Skeletal muscle satellite cell (primary cell): ENCODE measurements around the gene SLC35F1.
"Not testable (repeated sequence)": the region's sequence is repeated elsewhere in the genome, so short reads cannot be mapped to it uniquely, and the experiment has no call there.

Experiments
- H3K27me3 ChIP-seq: 2 replicates; pipeline ENCODE4 v1.7.0; 2013; ENCODE audit warnings: low read length; ENCODE audit not compliant: control insufficient read depth, insufficient read depth
- H3K36me3 ChIP-seq: 2 replicates; pipeline ENCODE4 v1.7.0; 2013; ENCODE audit warnings: mild to moderate bottlenecking, control low read depth, low read length; ENCODE audit not compliant: insufficient read depth
- H3K4me1 ChIP-seq: 2 replicates; pipeline ENCODE4 v1.7.0; 2013; ENCODE audit warnings: low read length; ENCODE audit not compliant: control insufficient read depth, insufficient read depth
- H3K4me2 ChIP-seq: 2 replicates; pipeline ENCODE4 v1.7.0; 2013; ENCODE audit warnings: mild to moderate bottlenecking, low read length
- H3K4me3 ChIP-seq: 2 replicates; pipeline ENCODE4 v1.7.0; 2013; ENCODE audit warnings: low read length
- H3K9ac ChIP-seq: 2 replicates; pipeline ENCODE4 v1.7.0; 2013; ENCODE audit warnings: mild to moderate bottlenecking, low read depth, low read length, moderate library complexity
- H3K9me3 ChIP-seq: replicated peaks from 2 replicates; pipeline ENCODE4 v1.7.0; 2013; ENCODE audit warnings: mild to moderate bottlenecking, control low read depth, low read length

SLC35F1 gene

DNA sequence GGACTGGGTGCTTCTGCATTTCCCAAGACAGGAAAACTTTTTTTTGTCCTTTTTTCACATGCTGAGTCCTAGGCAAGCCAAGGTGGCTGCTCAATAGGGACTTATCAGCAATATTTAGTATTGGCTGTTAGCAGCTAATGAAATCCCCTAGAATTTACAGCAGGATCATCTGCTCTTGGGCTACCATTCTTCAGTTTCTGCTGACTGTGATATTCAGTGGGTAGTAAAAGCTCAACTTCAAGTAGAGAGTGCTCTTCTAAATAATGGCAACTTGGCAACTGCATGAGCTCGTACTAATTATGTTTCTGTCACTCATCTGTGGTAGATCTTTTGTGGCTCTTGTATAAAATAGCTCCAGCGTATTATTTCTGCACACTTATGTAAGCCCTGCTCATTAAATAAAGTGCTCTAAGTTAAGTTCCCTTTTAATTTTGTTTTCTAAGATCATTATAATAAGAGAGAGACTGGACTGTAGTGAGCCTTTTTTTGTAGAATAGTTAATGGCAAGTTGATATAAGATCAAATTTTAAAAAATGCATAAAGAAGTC lies 110.3 kb downstream of the SLC35F1 start:
- Histone ChIP-seq H3K4me1 (no peaks in the 10 kb centered on the region), H3K4me3 (no peak overlapping the region), H3K4me2 (no peak overlapping the region), H3K9me3 (no peaks in the 10 kb centered on the region), H3K27me3 (peaks cover 2% of the 10 kb centered on the region), H3K9ac (no peak overlapping the region), H3K36me3 (no peaks in the 10 kb centered on the region)

DNA sequence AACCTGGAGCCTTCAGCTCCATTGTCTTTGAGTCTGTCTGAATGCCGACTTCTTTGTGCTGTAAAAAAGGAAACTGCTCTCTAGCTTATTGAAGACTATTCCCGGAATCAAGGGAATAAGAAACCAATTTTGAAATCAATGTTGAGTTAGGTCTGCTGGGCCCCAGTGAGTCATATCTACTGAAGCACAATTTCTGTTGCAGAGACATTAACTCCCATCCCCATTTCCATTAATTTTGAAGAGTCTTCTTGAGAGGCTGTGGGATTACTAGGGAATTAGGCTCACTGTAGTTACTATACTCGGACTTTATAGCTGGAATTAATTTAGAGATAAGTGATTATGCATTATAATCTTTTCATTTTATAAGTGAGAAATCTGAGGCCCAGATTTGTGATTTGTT lies 116.7 kb downstream of the SLC35F1 start:
- no peaks in the 10 kb centered on the region for H3K36me3 ChIP-seq
- no peak overlapping the region for H3K4me2 ChIP-seq
- H3K4me3 ChIP-seq, result no peak overlapping the region
- no peaks in the 10 kb centered on the region for H3K27me3 ChIP-seq
- no peaks in the 10 kb centered on the region for H3K4me1 ChIP-seq
- H3K9ac ChIP-seq, result no peak overlapping the region
- H3K9me3 ChIP-seq, result no peaks in the 10 kb centered on the region

DNA sequence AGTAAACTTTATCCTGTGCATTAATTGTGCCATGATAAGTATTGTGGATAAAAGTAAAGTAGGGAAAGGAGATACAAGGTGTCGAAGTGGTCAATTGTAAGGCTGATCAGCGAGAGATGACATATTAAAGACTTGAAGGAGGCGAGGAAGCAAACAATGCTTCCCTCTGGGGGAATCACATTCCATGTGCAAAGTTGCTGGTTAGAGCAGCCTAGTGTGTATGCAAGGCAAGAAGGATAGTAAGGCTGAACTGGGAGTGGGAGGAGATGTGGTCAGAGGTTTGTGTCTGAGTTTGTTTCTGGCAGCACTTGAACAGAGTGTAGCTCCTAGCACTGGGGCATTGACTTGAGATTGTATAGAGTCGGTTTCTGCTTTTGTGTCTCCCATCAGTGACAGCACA lies 122.9 kb downstream of the SLC35F1 start:
- Histone ChIP-seq H3K36me3 (no peaks in the 10 kb centered on the region), H3K9ac (no peak overlapping the region), H3K4me1 (no peaks in the 10 kb centered on the region), H3K4me2 (no peak overlapping the region), H3K4me3 (no peak overlapping the region), H3K27me3 (no peaks in the 10 kb centered on the region), H3K9me3 (no peaks in the 10 kb centered on the region)

DNA sequence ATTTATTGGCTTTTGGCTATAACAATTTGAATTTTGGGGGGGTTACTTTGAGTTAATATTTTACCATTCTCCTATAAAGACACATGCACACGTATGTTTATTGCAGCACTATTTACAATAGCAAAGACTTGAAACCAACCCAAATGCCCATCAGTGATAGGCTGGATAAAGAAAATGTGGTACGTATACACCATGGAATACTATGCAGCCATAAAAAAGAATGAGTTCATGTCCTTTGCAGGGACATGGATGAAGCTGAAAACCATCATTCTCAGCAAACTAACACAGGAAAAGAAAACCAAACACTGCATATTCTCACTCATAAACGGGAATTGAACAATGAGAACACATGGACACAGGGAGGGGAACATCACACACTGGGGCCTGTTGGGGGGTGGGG lies 130.4 kb downstream of the SLC35F1 start:
- H3K9ac ChIP-seq, H3K27me3 ChIP-seq, H3K4me2 ChIP-seq, H3K4me3 ChIP-seq, H3K4me1 ChIP-seq, H3K36me3 ChIP-seq, H3K9me3 ChIP-seq: not testable (repeated sequence)

DNA sequence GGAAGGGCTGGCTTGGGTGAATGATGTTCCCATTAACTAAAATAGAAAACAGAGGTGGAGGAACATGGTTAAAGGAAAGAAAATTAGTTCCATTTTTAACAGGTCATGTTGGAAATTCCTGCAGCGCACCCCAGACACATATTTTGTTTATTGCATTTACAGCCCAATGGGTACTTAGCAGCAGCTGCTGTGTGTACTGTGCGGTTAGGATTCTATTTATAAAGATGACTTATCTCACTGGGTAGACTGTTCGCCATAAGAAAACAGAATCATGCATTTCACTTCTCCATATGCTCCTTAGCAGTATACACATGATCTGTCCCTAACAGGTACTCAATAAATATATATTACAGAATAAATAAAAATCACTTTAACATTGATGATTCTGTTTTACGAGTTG lies 135.8 kb downstream of the SLC35F1 start:
- Histone ChIP-seq H3K9ac (no peak overlapping the region), H3K4me3 (no peak overlapping the region), H3K4me1 (no peaks in the 10 kb centered on the region), H3K9me3 (no peaks in the 10 kb centered on the region), H3K36me3 (no peaks in the 10 kb centered on the region), H3K4me2 (no peak overlapping the region), H3K27me3 (no peaks in the 10 kb centered on the region)

DNA sequence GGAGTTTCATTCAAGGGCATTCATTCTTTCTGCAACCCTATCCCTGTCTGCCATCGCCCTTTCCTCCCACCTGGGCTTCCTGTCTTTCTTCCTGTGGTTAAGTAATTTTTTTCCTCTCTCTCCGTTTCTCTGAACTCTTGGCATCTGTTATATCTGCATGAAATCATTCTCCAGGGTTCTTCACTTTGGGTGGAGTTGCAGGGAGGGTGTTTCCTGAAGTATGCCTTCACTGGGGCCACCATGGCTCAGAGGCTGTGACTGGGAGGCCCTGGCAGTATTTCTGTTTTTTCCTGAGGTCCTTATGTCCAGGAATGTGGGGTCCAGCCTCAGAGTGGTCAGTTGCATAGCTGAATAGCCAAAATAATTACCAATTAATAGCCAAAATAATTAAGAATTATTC lies 137.2 kb downstream of the SLC35F1 start:
- no peaks in the 10 kb centered on the region for H3K9me3 ChIP-seq
- no peaks in the 10 kb centered on the region for H3K4me1 ChIP-seq
- H3K9ac ChIP-seq, result no peak overlapping the region

DNA sequence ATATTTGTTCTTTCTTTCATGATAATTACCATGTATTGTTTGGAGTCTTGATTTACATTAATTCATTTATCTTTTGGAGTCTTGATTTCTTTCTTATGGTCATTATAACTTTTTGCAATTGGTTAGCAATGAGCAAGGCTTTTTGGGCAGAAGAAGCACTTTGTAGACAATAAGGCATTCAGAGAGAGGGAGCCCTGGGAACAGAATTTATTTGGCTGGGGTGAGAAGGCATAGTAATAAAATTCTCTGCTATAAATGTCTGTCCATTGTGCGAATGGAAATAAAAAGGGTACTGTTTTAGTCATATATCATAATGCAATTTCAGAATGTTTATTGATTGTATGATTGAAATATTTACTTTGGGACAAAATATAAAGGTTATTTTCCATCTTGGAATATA lies 147.0 kb downstream of the SLC35F1 start:
- H3K36me3 ChIP-seq, result no peaks in the 10 kb centered on the region
- H3K4me1 ChIP-seq, result no peaks in the 10 kb centered on the region
- H3K4me2 ChIP-seq, result no peak overlapping the region
- H3K9me3 ChIP-seq, result no peaks in the 10 kb centered on the region
- H3K4me3 ChIP-seq, result no peak overlapping the region
- no peaks in the 10 kb centered on the region for H3K27me3 ChIP-seq
- no peak overlapping the region for H3K9ac ChIP-seq

More for the DNA sequence above, 137.2 kb downstream of the SLC35F1 start:
- H3K27me3 ChIP-seq, result no peaks in the 10 kb centered on the region
- no peak overlapping the region for H3K4me2 ChIP-seq
- no peak overlapping the region for H3K4me3 ChIP-seq
- no peaks in the 10 kb centered on the region for H3K36me3 ChIP-seq

DNA sequence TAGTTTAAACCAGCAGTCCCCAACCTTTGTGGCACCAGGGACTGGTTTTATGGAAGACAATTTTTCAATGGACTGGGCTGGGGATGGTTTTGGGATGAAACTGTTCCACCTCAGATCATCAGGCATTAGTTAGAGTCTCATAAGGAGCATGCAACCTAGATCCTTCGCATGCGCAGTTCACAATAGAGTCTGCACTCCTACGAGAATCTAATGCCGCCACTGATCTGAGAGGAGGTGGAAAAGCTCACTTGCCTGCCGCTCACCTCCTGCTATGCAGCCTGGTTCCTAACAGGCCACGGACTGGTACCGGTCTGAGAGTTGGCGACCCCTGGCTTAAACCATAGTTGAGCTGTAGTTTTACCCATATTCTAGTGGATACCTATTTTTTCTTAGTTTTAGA lies 154.6 kb downstream of the SLC35F1 start:
- Histone ChIP-seq H3K4me3 (no peak overlapping the region), H3K27me3 (no peaks in the 10 kb centered on the region), H3K9ac (no peak overlapping the region), H3K4me2 (no peak overlapping the region), H3K4me1 (no peaks in the 10 kb centered on the region), H3K9me3 (no peaks in the 10 kb centered on the region), H3K36me3 (no peaks in the 10 kb centered on the region)

DNA sequence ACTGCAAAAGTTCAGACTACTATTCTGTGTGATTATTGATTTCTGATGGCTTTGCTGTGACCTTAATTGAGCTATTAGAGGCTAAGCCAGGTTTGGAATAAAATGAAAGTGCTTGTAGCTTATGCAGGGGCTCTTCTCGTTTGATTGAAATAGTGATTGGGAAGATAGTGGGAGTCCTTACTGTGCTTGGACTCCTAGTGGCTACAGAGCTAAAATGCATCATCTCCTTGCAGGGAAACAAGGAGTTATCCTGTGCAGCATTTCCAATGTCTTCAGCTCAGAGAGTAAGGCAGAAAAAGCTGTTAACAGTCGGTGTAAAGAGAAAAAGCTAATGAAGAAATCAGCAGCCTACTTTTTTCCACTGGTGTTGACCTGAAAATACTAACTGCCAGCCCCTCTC lies 173.5 kb downstream of the SLC35F1 start:
- H3K36me3 ChIP-seq, result no peaks in the 10 kb centered on the region
- no peaks in the 10 kb centered on the region for H3K9me3 ChIP-seq
- no peak overlapping the region for H3K4me3 ChIP-seq
- no peaks in the 10 kb centered on the region for H3K4me1 ChIP-seq
- no peak overlapping the region for H3K4me2 ChIP-seq
- H3K9ac ChIP-seq, result no peak overlapping the region
- no peaks in the 10 kb centered on the region for H3K27me3 ChIP-seq

DNA sequence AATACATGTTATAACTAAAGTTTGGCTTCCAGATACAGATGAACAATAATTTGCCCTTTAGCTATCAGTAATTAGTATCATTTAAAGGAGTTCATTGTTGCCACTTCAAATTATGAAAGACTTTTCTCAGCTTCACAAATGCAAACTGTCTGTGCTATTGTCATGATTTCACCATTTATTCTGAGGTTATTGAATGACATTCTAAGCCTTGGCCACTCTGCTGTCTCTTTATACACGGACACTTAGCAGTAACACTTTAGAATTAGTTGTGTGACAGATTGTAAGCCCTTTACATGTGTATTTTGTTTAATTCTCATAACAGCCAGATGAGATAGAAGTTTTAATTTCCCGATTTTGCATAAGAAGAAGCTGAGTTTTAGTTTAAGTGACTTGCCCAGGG lies 176.6 kb downstream of the SLC35F1 start:
- no peaks in the 10 kb centered on the region for H3K9me3 ChIP-seq
- H3K27me3 ChIP-seq, result no peaks in the 10 kb centered on the region
- H3K4me2 ChIP-seq, result no peak overlapping the region
- no peak overlapping the region for H3K9ac ChIP-seq
- H3K36me3 ChIP-seq, result no peaks in the 10 kb centered on the region
- no peaks in the 10 kb centered on the region for H3K4me1 ChIP-seq
- no peak overlapping the region for H3K4me3 ChIP-seq

DNA sequence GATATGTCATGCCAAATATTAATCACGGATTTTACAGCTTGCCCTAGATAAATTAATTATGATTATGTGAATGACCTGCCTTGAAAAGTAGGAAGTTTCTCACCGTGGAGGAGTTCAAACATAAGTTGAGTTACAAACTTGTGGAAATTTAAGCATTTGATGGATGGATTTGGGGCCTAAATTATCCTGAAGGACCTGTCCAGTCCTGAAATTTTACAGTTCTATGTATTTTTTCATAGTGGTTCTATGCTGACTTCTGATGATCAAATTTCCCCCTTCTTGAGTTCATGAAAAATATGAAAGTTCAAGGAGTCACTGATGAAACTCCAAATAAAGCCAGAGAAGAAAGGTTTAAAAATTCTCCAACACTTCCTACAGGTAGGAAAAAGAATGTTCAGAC lies 178.6 kb downstream of the SLC35F1 start:
- Histone ChIP-seq H3K4me1 (no peaks in the 10 kb centered on the region), H3K4me3 (no peak overlapping the region), H3K27me3 (no peaks in the 10 kb centered on the region), H3K36me3 (no peaks in the 10 kb centered on the region), H3K9me3 (no peaks in the 10 kb centered on the region), H3K4me2 (no peak overlapping the region), H3K9ac (no peak overlapping the region)

DNA sequence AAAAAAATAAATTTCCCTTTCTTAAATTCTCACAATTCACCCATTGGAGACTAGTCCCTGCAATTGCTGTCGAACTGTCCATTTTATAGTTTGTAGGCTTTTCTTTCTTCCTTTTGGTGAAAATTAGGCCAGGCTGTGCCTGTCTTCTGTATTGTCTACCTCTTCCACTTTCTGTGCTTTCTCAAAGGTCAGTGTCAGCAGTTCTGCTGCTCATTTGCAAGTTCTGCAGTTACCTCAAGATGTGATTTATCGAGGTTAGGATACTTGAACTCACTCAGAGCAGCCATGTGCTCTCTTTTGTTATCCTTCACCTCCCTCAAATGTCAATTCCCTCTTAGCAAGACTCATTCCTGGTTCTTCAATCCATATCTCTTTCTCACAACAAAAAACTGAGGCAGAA lies 179.1 kb downstream of the SLC35F1 start:
- no peaks in the 10 kb centered on the region for H3K9me3 ChIP-seq
- H3K9ac ChIP-seq, result no peak overlapping the region
- no peak overlapping the region for H3K4me2 ChIP-seq
- no peaks in the 10 kb centered on the region for H3K4me1 ChIP-seq
- no peaks in the 10 kb centered on the region for H3K27me3 ChIP-seq
- H3K4me3 ChIP-seq, result no peak overlapping the region
- no peaks in the 10 kb centered on the region for H3K36me3 ChIP-seq
